ENCODE results near the gene MBTPS1. TPM values are rescaled to one million over a fixed set of nuclear protein-coding genes. Genes with fewer than 3 reads are reported as not detected.

MBTPS1 gene
- total and polyA plus RNA-seq, 9 of the 15 experiments (the other 6 are each of a cell fraction or from before 2014, with no cell fraction given) = 2.8 to 57.6 (median 43.8) TPM

DNA sequence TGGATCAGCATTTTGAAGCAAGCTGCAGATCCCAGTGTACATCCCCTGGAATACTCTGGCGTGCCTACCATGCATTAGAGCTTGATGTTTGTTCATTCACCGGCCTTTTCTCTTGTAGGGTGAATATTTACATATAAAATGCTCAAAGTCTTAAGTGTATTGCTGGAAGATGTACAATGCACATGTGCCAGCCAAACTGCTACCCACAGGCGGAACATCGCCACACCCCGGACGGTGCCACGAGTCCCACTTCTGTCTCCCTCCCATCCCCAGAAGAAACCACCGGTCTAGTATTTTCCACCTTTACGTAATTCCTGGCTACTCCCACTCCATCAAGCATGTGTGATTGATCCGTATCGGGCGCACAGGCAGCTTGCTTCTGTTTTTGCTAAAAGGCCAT, 78.3 kb downstream of the MBTPS1 start:
- H3K36me3 ChIP-seq (ENCODE audit: control insufficient read depth, insufficient read depth, low read length) = no peaks in the 10 kb centered on the region
- no peak for TF ChIP-seq LCOR (CRISPR knock-in tag; IDR thresholded peaks at IDR 0.05)
- TF ChIP-seq SIRT6 (IDR thresholded peaks at IDR 0.05; ENCODE audit: low read depth, low read length) = no peak
- TF ChIP-seq ZKSCAN3 (CRISPR knock-in tag; IDR thresholded peaks at IDR 0.05) = no peak
- TF ChIP-seq BDP1 (IDR thresholded peaks at IDR 0.05; ENCODE audit: insufficient read depth, insufficient read length) = no peak
- H3K9me1 ChIP-seq (ENCODE audit: control insufficient read depth, insufficient read depth, low read length) = peaks cover 11% of the 10 kb centered on the region
- CTCF ChIA-PET (ENCODE audit: low intra/inter-chr PET ratio) = no interaction called here
- H3K4me1 ChIP-seq (replicated peaks in 1 of 2; ENCODE audit: control insufficient read depth in 2 of 2, insufficient read depth in 2 of 2, low read length in 2 of 2) = peaks cover 8 to 17% of the 10 kb centered on the region in 2 experiments
- FAIRE-seq = no peak
- in situ Hi-C loops (cut with MboI) (no loop called here), intact Hi-C loops (cut with micrococcal nuclease) (no loop called here)
- no peaks in the 10 kb centered on the region for H3K79me2 ChIP-seq (ENCODE audit: control insufficient read depth, insufficient read depth, low read length)
- no peak overlapping the region for H3K4me2 ChIP-seq (ENCODE audit: insufficient read depth, low read length)
- 25% methylated on average over 12 of the region's 12 CpGs for WGBS (ENCODE audit: insufficient coverage, low coverage, missing lambda C conversion rate)
- H3K4me3 ChIP-seq = no peak overlapping the region
- no peak overlapping the region for H3K27ac ChIP-seq (ENCODE audit: extremely low read depth, low read depth, low read length)
- H3K27me3 ChIP-seq (ENCODE audit: control insufficient read depth in 2 of 2, insufficient read depth in 2 of 2, low read length in 2 of 2) = peaks cover 69 to 95% of the 10 kb centered on the region in 2 experiments
- peaks cover 34% of the 10 kb centered on the region; the same call in 1 of the 2 replicates for H4K20me1 ChIP-seq (replicated peaks; ENCODE audit: control insufficient read depth, insufficient read depth, low read length)
- no peak for ATAC-seq
- BruUV-seq (replicated peaks) = no TSS peak
- POLR2A ChIA-PET = interaction anchor here (0.5 to 1.3 kb wide), 2 partner anchors 15 to 402 kb away, joined by 3 to 4 read pairs; no protein-coding TSS in a partner anchor
- H2AFZ ChIP-seq (ENCODE audit: low read depth, low read length) = no peak overlapping the region
- DNase-seq (ENCODE audit: extremely low read depth in 1 of 4, low spot score in 3 of 4) = no peak
- no peak overlapping the region for H3K9ac ChIP-seq (ENCODE audit: insufficient read depth in 1 of 2, low read depth in 2 of 2, low read length in 2 of 2)
- H3K9me3 ChIP-seq (replicated peaks; ENCODE audit: control insufficient read depth, insufficient read depth, low read depth, low read length) = no peaks in the 10 kb centered on the region

GRCh38 chr16:84036982-84037425, 79.7 kb downstream of the MBTPS1 start:
- Histone ChIP-seq H4K20me1 (replicated peaks; ENCODE audit: control insufficient read depth, insufficient read depth, low read length) (peaks cover 21% of the 10 kb centered on the region; the same call in 1 of the 2 replicates), H3K9me3 (replicated peaks; ENCODE audit: control insufficient read depth, insufficient read depth, low read depth, low read length) (no peaks in the 10 kb centered on the region), H3K4me2 (ENCODE audit: insufficient read depth, low read length) (no peak overlapping the region), H3K27me3 (ENCODE audit: control insufficient read depth in 2 of 2, insufficient read depth in 2 of 2, low read length in 2 of 2) (peaks cover 64 to 93% of the 10 kb centered on the region in 2 experiments), H3K79me2 (ENCODE audit: control insufficient read depth, insufficient read depth, low read length) (no peaks in the 10 kb centered on the region), H3K4me3 (no peak overlapping the region), H3K27ac (ENCODE audit: extremely low read depth, low read depth, low read length) (no peak overlapping the region), H3K9me1 (ENCODE audit: control insufficient read depth, insufficient read depth, low read length) (peaks cover 5% of the 10 kb centered on the region), H3K36me3 (ENCODE audit: control insufficient read depth, insufficient read depth, low read length) (no peaks in the 10 kb centered on the region), H3K4me1 (replicated peaks in 1 of 2; ENCODE audit: control insufficient read depth in 2 of 2, insufficient read depth in 2 of 2, low read length in 2 of 2) (peaks cover 0 to 11% of the 10 kb centered on the region in 2 experiments; a peak in 2 of 5 replicates), H2AFZ (ENCODE audit: low read depth, low read length) (no peak overlapping the region), H3K9ac (ENCODE audit: insufficient read depth in 1 of 2, low read depth in 2 of 2, low read length in 2 of 2) (no peak overlapping the region)
- no peak for DNase-seq (ENCODE audit: extremely low read depth in 1 of 4, low spot score in 3 of 4)
- in situ Hi-C loops (cut with MboI) = no loop called here
- ChIA-PET CTCF (ENCODE audit: low intra/inter-chr PET ratio) (no interaction called here), POLR2A (interaction anchor here (0.8 kb wide), 1 partner anchor 9 kb away, joined by 3 read pairs; no protein-coding TSS in a partner anchor)
- TF ChIP-seq CBX8 (IDR thresholded peaks at IDR 0.05; ENCODE audit: borderline replicate concordance, extremely low read depth, low read depth, low read length, poor library complexity, severe bottlenecking) = no peak
- no peak for TF ChIP-seq PYGO2 (tag; IDR thresholded peaks at IDR 0.05)
- TF ChIP-seq NFRKB (IDR thresholded peaks at IDR 0.05; ENCODE audit: low read depth) = no peak
- no peak for TF ChIP-seq NFIC (IDR thresholded peaks at IDR 0.05)
- TF ChIP-seq KAT2B (IDR thresholded peaks at IDR 0.05; ENCODE audit: low read depth, low read length) = no peak
- no peak for TF ChIP-seq CHD2 (IDR thresholded peaks at IDR 0.05; ENCODE audit: low read depth, low read length)
- no peak for TF ChIP-seq NFATC3 (IDR thresholded peaks at IDR 0.05)
- TF ChIP-seq NFYB (IDR thresholded peaks at IDR 0.05; ENCODE audit: extremely low read depth, insufficient read length) = no peak
- TF ChIP-seq ASH1L (IDR thresholded peaks at IDR 0.05; ENCODE audit: borderline replicate concordance, low read depth, partially characterized antibody) = no peak
- WGBS (ENCODE audit: insufficient coverage, low coverage, missing lambda C conversion rate) = 2% methylated on average over 8 of the region's 8 CpGs
- BruUV-seq (replicated peaks) = no TSS peak
- no peak for ATAC-seq
- FAIRE-seq = no peak
- intact Hi-C loops (cut with micrococcal nuclease) = no loop called here
